KBM-7 (cell line): ENCODE data around the gene TUFT1.
A peak's percentile ranks its signal among the peaks of the same experiment; 100 is the strongest.
"Not testable (repeated sequence)": the region's sequence is repeated elsewhere in the genome, so short reads cannot be mapped to it uniquely, and the experiment has no call there.

Experiments used
- DNase-seq: peaks from one replicate; pipeline ENCODE4 v3.0.0-alpha.2; 2015
- in situ Hi-C: fragments of 300-500 bp; cut with MboI; formaldehyde crosslinking; loops from 2 replicates; pipeline ENCODE4 v1.14.3; 2020; ENCODE audit warnings: low sequenced_read_pairs, low pct_unique_long_range_greater_than_20kb, mixed read lengths

TUFT1 gene

GRCh38 chr1:151606857-151607256 is 66.7 kb downstream of the TUFT1 start:
- in situ Hi-C loops, result no loop called here

GRCh38 chr1:151610142-151610541 is 70.0 kb downstream of the TUFT1 start:
- no peak for DNase-seq
- in situ Hi-C loops, result no loop called here

More at GRCh38 chr1:151606857-151607256, 66.7 kb downstream of the TUFT1 start:
- no peak for DNase-seq

- in situ Hi-C loops, result no loop called here
- no peak for DNase-seq
These were observed 71.2 kb downstream of the TUFT1 start for GRCh38 chr1:151611288-151611790.

GRCh38 chr1:151611832-151612500 is 71.9 kb downstream of the TUFT1 start, which contains the start of gene SNX27:
Gene SNX27, plus strand, starts transcription at chr1:151612050. Its CDS starts 152 bp downstream, at chr1:151612202.
- in situ Hi-C loops, result no loop called here
- DNase-seq, result peak; percentile 93

GRCh38 chr1:151612501-151613281 is 72.6 kb downstream of the TUFT1 start:
- peak; percentile 32 for DNase-seq
- in situ Hi-C loops, result no loop called here

GRCh38 chr1:151613282-151613780 is 73.2 kb downstream of the TUFT1 start:
- no peak for DNase-seq
- in situ Hi-C loops, result no loop called here

GRCh38 chr1:151615711-151616504 is 75.8 kb downstream of the TUFT1 start:
- in situ Hi-C loops, result no loop called here
- DNase-seq, result no peak

GRCh38 chr1:151616505-151616849 is 76.4 kb downstream of the TUFT1 start:
- in situ Hi-C loops, result no loop called here
- no peak for DNase-seq

GRCh38 chr1:151618003-151618402 is 77.9 kb downstream of the TUFT1 start:
- in situ Hi-C loops, result no loop called here
- no peak for DNase-seq

GRCh38 chr1:151618470-151618869 is 78.4 kb downstream of the TUFT1 start:
- no peak for DNase-seq
- in situ Hi-C loops, result no loop called here

- DNase-seq, in situ Hi-C loops: not testable (repeated sequence)
These were observed 78.9 kb downstream of the TUFT1 start for GRCh38 chr1:151618996-151619395.

- in situ Hi-C loops, result no loop called here
- no peak for DNase-seq
These were observed 79.5 kb downstream of the TUFT1 start for GRCh38 chr1:151619489-151620093.

GRCh38 chr1:151620286-151620685 is 80.2 kb downstream of the TUFT1 start:
- in situ Hi-C loops, result no loop called here
- no peak for DNase-seq

GRCh38 chr1:151621351-151621750 is 81.2 kb downstream of the TUFT1 start:
- no peak for DNase-seq
- in situ Hi-C loops, result no loop called here

- in situ Hi-C loops, result no loop called here
- no peak for DNase-seq
These were observed 84.7 kb downstream of the TUFT1 start for GRCh38 chr1:151624783-151625182.

GRCh38 chr1:151626740-151627334 is 86.7 kb downstream of the TUFT1 start:
- in situ Hi-C loops, result no loop called here
- DNase-seq, result no peak

- in situ Hi-C loops, result no loop called here
- no peak for DNase-seq
These were observed 89.2 kb downstream of the TUFT1 start for GRCh38 chr1:151629278-151629677.
